PC-9 (cell line): ENCODE data around the gene CCDC60.

Source experiments
- EZH2 ChIP-seq: fragments of 200-600 bp; sonication (generic); IDR thresholded peaks from 2 replicates; pipeline ENCODE4 v1.8.0; 2017; ENCODE audit warnings: antibody characterized with exemption, low read depth
- TF ChIP-seq, protein P1 (sequence below): fragments of 200-600 bp; sonication (generic); conservative IDR thresholded peaks from 2 replicates; pipeline ENCODE4 v1.6.1; 2017; ENCODE audit warnings: mixed run types, antibody characterized with exemption, mild to moderate bottlenecking, moderate library complexity

DNA sequence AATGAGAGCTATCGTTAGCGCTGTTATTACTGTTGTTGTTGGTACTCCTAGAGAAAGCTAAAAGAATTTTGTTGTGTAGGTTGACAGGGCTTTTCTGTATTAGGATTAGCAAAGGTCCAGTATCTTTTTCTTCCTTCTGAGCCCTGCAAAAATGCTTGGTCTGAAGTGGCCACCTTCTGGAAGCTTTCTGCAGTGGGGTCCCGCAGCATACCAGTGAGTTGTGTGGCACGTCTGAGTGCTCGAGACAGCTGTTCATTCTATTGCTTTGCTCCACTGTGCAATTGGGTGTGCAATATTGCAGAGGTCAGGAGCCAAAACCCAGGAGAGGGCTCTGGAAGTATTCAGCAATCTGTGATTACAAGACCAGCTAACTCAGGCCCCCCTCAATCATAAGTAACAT lies 57.1 kb downstream of the CCDC60 start:
- TF ChIP-seq, protein P1, sequence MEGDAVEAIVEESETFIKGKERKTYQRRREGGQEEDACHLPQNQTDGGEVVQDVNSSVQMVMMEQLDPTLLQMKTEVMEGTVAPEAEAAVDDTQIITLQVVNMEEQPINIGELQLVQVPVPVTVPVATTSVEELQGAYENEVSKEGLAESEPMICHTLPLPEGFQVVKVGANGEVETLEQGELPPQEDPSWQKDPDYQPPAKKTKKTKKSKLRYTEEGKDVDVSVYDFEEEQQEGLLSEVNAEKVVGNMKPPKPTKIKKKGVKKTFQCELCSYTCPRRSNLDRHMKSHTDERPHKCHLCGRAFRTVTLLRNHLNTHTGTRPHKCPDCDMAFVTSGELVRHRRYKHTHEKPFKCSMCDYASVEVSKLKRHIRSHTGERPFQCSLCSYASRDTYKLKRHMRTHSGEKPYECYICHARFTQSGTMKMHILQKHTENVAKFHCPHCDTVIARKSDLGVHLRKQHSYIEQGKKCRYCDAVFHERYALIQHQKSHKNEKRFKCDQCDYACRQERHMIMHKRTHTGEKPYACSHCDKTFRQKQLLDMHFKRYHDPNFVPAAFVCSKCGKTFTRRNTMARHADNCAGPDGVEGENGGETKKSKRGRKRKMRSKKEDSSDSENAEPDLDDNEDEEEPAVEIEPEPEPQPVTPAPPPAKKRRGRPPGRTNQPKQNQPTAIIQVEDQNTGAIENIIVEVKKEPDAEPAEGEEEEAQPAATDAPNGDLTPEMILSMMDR: no peak
- no peak for TF ChIP-seq EZH2
